Measurements from ENCODE around the gene ARMC5.

ARMC5 gene

GRCh38 chr16:31420037-31420436 is 39.3 kb upstream of the ARMC5 start:
- no peaks in the 10 kb centered on the region for H3K9me2 ChIP-seq (replicated peaks; ENCODE audit: insufficient read depth, low read length)
- no peaks in the 10 kb centered on the region for H3K9me3 ChIP-seq (replicated peaks; ENCODE audit: insufficient read depth, low read length)
- no peaks in the 10 kb centered on the region for H3K36me3 ChIP-seq (replicated peaks; ENCODE audit: insufficient read depth, low read length)
- no peaks in the 10 kb centered on the region for H3F3A ChIP-seq (ENCODE audit: insufficient read depth, low read length)
- H2AFZ ChIP-seq (ENCODE audit: low read length): no peak overlapping the region
- no peak overlapping the region for H3K9ac ChIP-seq (ENCODE audit: low read length)
- peaks cover 13% of the 10 kb centered on the region; the same call in 1 of the 2 replicates for H3K27me3 ChIP-seq (replicated peaks; ENCODE audit: insufficient read depth, low read length)
- no peak overlapping the region for H3K4me3 ChIP-seq (ENCODE audit: low read length)
- no peak overlapping the region for H3K27ac ChIP-seq (ENCODE audit: low read length)
- H3K79me2 ChIP-seq (ENCODE audit: low read length): no peaks in the 10 kb centered on the region
- DNase-seq: no peak
- no peak overlapping the region for H3K4me2 ChIP-seq (ENCODE audit: low read depth, low read length)
- TF ChIP-seq EZH2 (optimal IDR thresholded peaks at IDR 0.05; ENCODE audit: low read depth, low read length) (no peak), EZH2phosphoT487 (IDR thresholded peaks at IDR 0.05; ENCODE audit: low read length) (no peak), CTCF (IDR thresholded peaks at IDR 0.05; ENCODE audit: low read length) (no peak)
- H3K4me1 ChIP-seq (ENCODE audit: low read length): no peaks in the 10 kb centered on the region
- no peaks in the 10 kb centered on the region for H4K20me1 ChIP-seq (ENCODE audit: insufficient read depth, low read length)

GRCh38 chr16:31421587-31421986 is 37.7 kb upstream of the ARMC5 start:
- Histone ChIP-seq H3K36me3 (replicated peaks; ENCODE audit: insufficient read depth, low read length) (no peaks in the 10 kb centered on the region), H3K9ac (ENCODE audit: low read length) (no peak overlapping the region), H3K9me2 (replicated peaks; ENCODE audit: insufficient read depth, low read length) (no peaks in the 10 kb centered on the region), H3K27me3 (replicated peaks; ENCODE audit: insufficient read depth, low read length) (0 out of 2 replicates have a peak, but pooled peaks cover under 1% of the 10 kb centered on the region), H4K20me1 (ENCODE audit: insufficient read depth, low read length) (no peaks in the 10 kb centered on the region), H3K4me2 (ENCODE audit: low read depth, low read length) (no peak overlapping the region), H3K27ac (ENCODE audit: low read length) (no peak overlapping the region), H3K79me2 (ENCODE audit: low read length) (no peaks in the 10 kb centered on the region), H3K4me1 (ENCODE audit: low read length) (no peaks in the 10 kb centered on the region), H3K9me3 (replicated peaks; ENCODE audit: insufficient read depth, low read length) (no peaks in the 10 kb centered on the region), H3K4me3 (ENCODE audit: low read length) (no peak overlapping the region), H2AFZ (ENCODE audit: low read length) (no peak overlapping the region), H3F3A (ENCODE audit: insufficient read depth, low read length) (no peaks in the 10 kb centered on the region)
- no peak for TF ChIP-seq EZH2phosphoT487 (IDR thresholded peaks at IDR 0.05; ENCODE audit: low read length)
- no peak for TF ChIP-seq EZH2 (optimal IDR thresholded peaks at IDR 0.05; ENCODE audit: low read depth, low read length)
- no peak for TF ChIP-seq CTCF (IDR thresholded peaks at IDR 0.05; ENCODE audit: low read length)
- no peak for DNase-seq

- no peak overlapping the region for H3K27ac ChIP-seq (ENCODE audit: low read length)
- no peaks in the 10 kb centered on the region for H3K9me3 ChIP-seq (replicated peaks; ENCODE audit: insufficient read depth, low read length)
- H3K27me3 ChIP-seq (replicated peaks; ENCODE audit: insufficient read depth, low read length): no peaks in the 10 kb centered on the region
- no peak overlapping the region for H3K4me3 ChIP-seq (ENCODE audit: low read length)
- no peaks in the 10 kb centered on the region for H3K4me1 ChIP-seq (ENCODE audit: low read length)
- no peaks in the 10 kb centered on the region for H4K20me1 ChIP-seq (ENCODE audit: insufficient read depth, low read length)
- 0 out of 2 replicates have a peak overlapping the region, but pooled peaks have one; percentile 3 for H2AFZ ChIP-seq (ENCODE audit: low read length)
- H3K36me3 ChIP-seq (replicated peaks; ENCODE audit: insufficient read depth, low read length): no peaks in the 10 kb centered on the region
- TF ChIP-seq EZH2phosphoT487 (IDR thresholded peaks at IDR 0.05; ENCODE audit: low read length) (no peak), CTCF (IDR thresholded peaks at IDR 0.05; ENCODE audit: low read length) (no peak), EZH2 (optimal IDR thresholded peaks at IDR 0.05; ENCODE audit: low read depth, low read length) (no peak)
- DNase-seq: no peak
- no peaks in the 10 kb centered on the region for H3F3A ChIP-seq (ENCODE audit: insufficient read depth, low read length)
- peak overlapping the region; percentile 14; the same call in 1 of the 2 replicates for H3K4me2 ChIP-seq (ENCODE audit: low read depth, low read length)
- no peaks in the 10 kb centered on the region for H3K79me2 ChIP-seq (ENCODE audit: low read length)
- H3K9ac ChIP-seq (ENCODE audit: low read length): no peak overlapping the region
- no peaks in the 10 kb centered on the region for H3K9me2 ChIP-seq (replicated peaks; ENCODE audit: insufficient read depth, low read length)
These were observed 36.1 kb upstream of the ARMC5 start for GRCh38 chr16:31423241-31423640.
